PC-9 (cell line): Measurements from ENCODE around the gene DUSP6. TPM values are rescaled to one million over a fixed set of nuclear protein-coding genes. Genes with fewer than 3 reads are reported as not detected.
A peak's percentile ranks its signal among the peaks of the same experiment; 100 is the strongest.

Source experiments
- BruUV-seq: library from RNA; stranded (reverse); fragments of 400-500 nt; replicated peaks from 2 replicates; lab custom pipeline; 2021; lab: Mats Ljungman, UMichigan
- CTCF ChIA-PET: fragments of 300-600 bp; sonication (Branson Sonifier 250); formaldehyde crosslinking; loops from one replicate; lab custom pipeline; 2022; ENCODE audit warnings: antibody characterized with exemption; lab: Charles Lee
- POLR2A ChIA-PET: fragments of 300-600 bp; sonication (Branson Sonifier 250); formaldehyde crosslinking; loops from one replicate; lab custom pipeline; 2022; ENCODE audit warnings: antibody characterized with exemption; ENCODE audit not compliant: unreplicated experiment; lab: Charles Lee
- DNase-seq, 2 experiments: peaks; one replicate each; pipeline versions ENCODE4 v3.0.0 to v3.0.0-alpha.2; 2015 to 2022; ENCODE audit warnings: mixed read lengths in 1 of 2
- H2AFZ ChIP-seq: fragments of 200-600 bp; sonication (generic); 2 replicates; pipeline ENCODE4 v1.8.1; 2017; ENCODE audit warnings: antibody characterized with exemption
- H3F3A ChIP-seq: fragments of 200-600 bp; sonication (generic); 2 replicates; pipeline ENCODE4 v1.8.1; 2017; ENCODE audit warnings: antibody characterized with exemption, mild to moderate bottlenecking, low read depth; ENCODE audit not compliant: insufficient read depth
- H3K27ac ChIP-seq: fragments of 200-600 bp; sonication (generic); 2 replicates; pipeline ENCODE4 v1.6.1; 2016; ENCODE audit warnings: mixed run types
- H3K27me3 ChIP-seq: fragments of 200-600 bp; sonication (generic); 2 replicates; pipeline ENCODE4 v1.6.1; 2016; ENCODE audit warnings: low read depth, mixed run types; ENCODE audit not compliant: insufficient read depth
- H3K36me3 ChIP-seq: fragments of 200-600 bp; sonication (generic); 2 replicates; pipeline ENCODE4 v1.6.1; 2016; ENCODE audit warnings: low read depth, mixed run types
- H3K4me1 ChIP-seq: fragments of 200-600 bp; sonication (generic); replicated peaks from 2 replicates; pipeline ENCODE4 v1.6.1; 2016; ENCODE audit warnings: mixed run types; ENCODE audit not compliant: insufficient read depth
- H3K4me2 ChIP-seq: fragments of 200-600 bp; sonication (generic); 2 replicates; pipeline ENCODE4 v1.6.1; 2017; ENCODE audit warnings: mixed run types
- H3K4me3 ChIP-seq: fragments of 200-600 bp; sonication (generic); 2 replicates; pipeline ENCODE4 v1.6.1; 2016; ENCODE audit warnings: mixed run types
- H3K79me2 ChIP-seq: fragments of 200-600 bp; sonication (generic); 2 replicates; pipeline ENCODE4 v1.6.1; 2017; ENCODE audit warnings: low read depth, mixed run types
- H3K9me2 ChIP-seq: fragments of 200-600 bp; sonication (generic); 2 replicates; pipeline ENCODE4 v1.8.1; 2017; ENCODE audit warnings: mild to moderate bottlenecking; ENCODE audit not compliant: insufficient read depth
- H3K9me3 ChIP-seq: fragments of 200-600 bp; sonication (generic); 2 replicates; pipeline ENCODE4 v1.8.1; 2016; ENCODE audit warnings: low read depth; ENCODE audit not compliant: insufficient read depth
- H4K20me1 ChIP-seq: fragments of 200-600 bp; sonication (generic); 2 replicates; pipeline ENCODE4 v1.8.1; 2017; ENCODE audit not compliant: insufficient read depth
- CTCF ChIP-seq: fragments of 200-600 bp; sonication (generic); conservative IDR thresholded peaks from 2 replicates; pipeline ENCODE4 v1.6.1; 2017; ENCODE audit warnings: mixed run types, antibody characterized with exemption, mild to moderate bottlenecking, moderate library complexity
- EZH2 ChIP-seq: fragments of 200-600 bp; sonication (generic); IDR thresholded peaks from 2 replicates; pipeline ENCODE4 v1.8.0; 2017; ENCODE audit warnings: antibody characterized with exemption, low read depth
- intact Hi-C: fragments of 100-400 bp; cut with micrococcal nuclease; formaldehyde crosslinking; loops from one replicate; pipeline ENCODE4 v1.10.0; 2022; ENCODE audit not compliant: unreplicated experiment
- total RNA-seq: library from RNA; stranded (reverse); gene quantifications from 2 replicates; pipeline ENCODE4 v1.2.3, GENCODE V29; 2021

DUSP6 gene
- total RNA-seq, 1 experiment from 2014 or later, result 14.1 TPM

GRCh38 chr12:89354612-89355067 lies 2.3 kb upstream of the DUSP6 start:
- POLR2A ChIA-PET, result interaction anchor here (0.6 to 1.0 kb wide), 2 partner anchors 20 to 129 kb away, joined by 4 to 6 read pairs; no protein-coding TSS in a partner anchor
- BruUV-seq, result no TSS peak
- peaks cover 11% of the 10 kb centered on the region for H3K36me3 ChIP-seq

GRCh38 chr12:89353823-89354611 lies 1.7 kb upstream of the DUSP6 start:
- Histone ChIP-seq H3K36me3 (peaks cover 18% of the 10 kb centered on the region), H3K4me2 (peak overlapping the region; percentile 98), H3K4me1 (peaks cover 27% of the 10 kb centered on the region), H3K27ac (peak overlapping the region; percentile 93), H3K4me3 (peak overlapping the region; percentile 67), H3K9me3 (no peaks in the 10 kb centered on the region), H3K79me2 (peaks cover 56% of the 10 kb centered on the region), H4K20me1 (peaks cover 29% of the 10 kb centered on the region), H3F3A (peaks cover 45% of the 10 kb centered on the region), H2AFZ (peak overlapping the region; percentile 93), H3K9me2 (no peaks in the 10 kb centered on the region), H3K27me3 (no peaks in the 10 kb centered on the region)
- TF ChIP-seq CTCF (no peak), EZH2 (no peak)
- peak; percentile 67 to 81 for DNase-seq
- intact Hi-C loops, result loop anchor here (1.0 to 5.0 kb wide), 3 partner anchors 63 to 192 kb away; no protein-coding TSS in a partner anchor
- ChIA-PET CTCF (interaction anchor here (0.7 kb wide), 1 partner anchor 107 kb away, joined by 5 read pairs; no protein-coding TSS in a partner anchor), POLR2A (interaction anchor here (0.5 to 1.0 kb wide), 9 partner anchors 19 to 327 kb away, joined by 3 to 22 read pairs (median 6); no protein-coding TSS in a partner anchor)
- BruUV-seq, result TSS peak; percentile 58

More at GRCh38 chr12:89354612-89355067, 2.3 kb upstream of the DUSP6 start:
- H2AFZ ChIP-seq, result peak overlapping the region; percentile 93
- H3K27ac ChIP-seq, result peak overlapping the region; percentile 93
- H3K9me3 ChIP-seq, result no peaks in the 10 kb centered on the region
- TF ChIP-seq EZH2 (no peak), CTCF (no peak)
- peaks cover 23% of the 10 kb centered on the region for H3K4me1 ChIP-seq
- CTCF ChIA-PET, result interaction anchor here (0.7 kb wide), 1 partner anchor 106 kb away, joined by 5 read pairs; no protein-coding TSS in a partner anchor
- intact Hi-C loops, result loop anchor here (1.0 to 5.0 kb wide), 3 partner anchors 63 to 192 kb away; no protein-coding TSS in a partner anchor
- peak overlapping the region; percentile 98 for H3K4me2 ChIP-seq
- H3K27me3 ChIP-seq, result no peaks in the 10 kb centered on the region
- peak overlapping the region; percentile 67 for H3K4me3 ChIP-seq
- H3F3A ChIP-seq, result peaks cover 42% of the 10 kb centered on the region
- H3K79me2 ChIP-seq, result peaks cover 50% of the 10 kb centered on the region
- no peaks in the 10 kb centered on the region for H3K9me2 ChIP-seq
- peak in 1 of 2 experiments; percentile 4 for DNase-seq
- peaks cover 23% of the 10 kb centered on the region for H4K20me1 ChIP-seq

GRCh38 chr12:89353188-89353822 lies 1.0 kb upstream of the DUSP6 start:
- POLR2A ChIA-PET, result interaction anchor here (0.5 to 0.8 kb wide), 7 partner anchors 20 to 907 kb away, joined by 3 to 22 read pairs (median 8); no protein-coding TSS in a partner anchor
- peak overlapping the region; percentile 67 for H3K4me3 ChIP-seq
- H3K36me3 ChIP-seq, result peaks cover 25% of the 10 kb centered on the region
- CTCF ChIA-PET, result interaction anchor here (0.8 kb wide), 1 partner anchor 248 kb away, joined by 3 read pairs; no protein-coding TSS in a partner anchor
- peak; percentile 55 to 75 for DNase-seq
- no TSS peak for BruUV-seq
- H3K9me3 ChIP-seq, result no peaks in the 10 kb centered on the region
- H3K9me2 ChIP-seq, result no peaks in the 10 kb centered on the region
- TF ChIP-seq EZH2 (no peak), CTCF (no peak)
- H3K4me1 ChIP-seq, result peaks cover 34% of the 10 kb centered on the region
- peaks cover 63% of the 10 kb centered on the region for H3K79me2 ChIP-seq
- intact Hi-C loops, result loop anchor here (5.0 kb wide), 1 partner anchor 64 kb away; no protein-coding TSS in a partner anchor
- H3K4me2 ChIP-seq, result peak overlapping the region; percentile 98
- no peaks in the 10 kb centered on the region for H3K27me3 ChIP-seq
- H3F3A ChIP-seq, result peaks cover 50% of the 10 kb centered on the region
- peak overlapping the region; percentile 93 for H3K27ac ChIP-seq
- H4K20me1 ChIP-seq, result peaks cover 36% of the 10 kb centered on the region
- H2AFZ ChIP-seq, result peak overlapping the region; percentile 93
